HEK293T (cell line): ENCODE measurements around the gene GLIPR2.

Experiments
- CTCF ChIA-PET: fragments of 350-600 bp; formaldehyde crosslinking; extraction: SDS; loops from one replicate; lab custom pipeline; 2021; ENCODE audit warnings: antibody characterized with exemption, inconsistent platforms; lab: Yijun Ruan, JAX
- POLR2A ChIA-PET: fragments of 350-600 bp; formaldehyde crosslinking; extraction: SDS; loops from one replicate; lab custom pipeline; 2020; ENCODE audit warnings: antibody characterized with exemption, inconsistent platforms; lab: Yijun Ruan, JAX
- DNase-seq: peaks from one replicate; pipeline ENCODE4 v3.0.0; 2012; ENCODE audit warnings: mixed read lengths; ENCODE audit errors: extremely low spot score
- ARNT ChIP-seq: fragments of 450-650 bp; IDR thresholded peaks from 2 replicates; pipeline ENCODE4 v1.6.1; 2017; ENCODE audit warnings: mild to moderate bottlenecking
- BHLHE40 ChIP-seq: fragments of 450-650 bp; IDR thresholded peaks from 2 replicates; pipeline ENCODE4 v1.6.1; 2016; ENCODE audit warnings: mild to moderate bottlenecking, moderate library complexity, borderline replicate concordance
- CTBP1 ChIP-seq: fragments of 450-650 bp; IDR thresholded peaks from 2 replicates; pipeline ENCODE4 v1.6.1; 2016; ENCODE audit warnings: borderline replicate concordance
- ELF4 ChIP-seq: fragments of 450-650 bp; IDR thresholded peaks from 2 replicates; pipeline ENCODE4 v1.6.1; 2017; ENCODE audit warnings: antibody characterized with exemption
- FOXA1 ChIP-seq: fragments of 450-650 bp; IDR thresholded peaks from 2 replicates; pipeline ENCODE4 v1.6.1; 2016; ENCODE audit warnings: mild to moderate bottlenecking
- FOXK2 ChIP-seq: fragments of 450-650 bp; IDR thresholded peaks from 2 replicates; pipeline ENCODE4 v1.6.1; 2016; ENCODE audit warnings: mild to moderate bottlenecking
- FOXM1 ChIP-seq: fragments of 450-650 bp; IDR thresholded peaks from 2 replicates; pipeline ENCODE4 v1.6.1; 2017; ENCODE audit warnings: mild to moderate bottlenecking, borderline replicate concordance
- HDGF ChIP-seq: fragments of 450-650 bp; IDR thresholded peaks from 2 replicates; pipeline ENCODE4 v1.6.1; 2017; ENCODE audit warnings: antibody characterized with exemption, borderline replicate concordance
- L3MBTL2 ChIP-seq: fragments of 450-650 bp; conservative IDR thresholded peaks from 2 replicates; pipeline ENCODE4 v1.6.1; 2016; ENCODE audit warnings: mild to moderate bottlenecking
- LEF1 ChIP-seq: fragments of 450-650 bp; IDR thresholded peaks from 2 replicates; pipeline ENCODE4 v1.6.1; 2017; ENCODE audit warnings: mild to moderate bottlenecking, borderline replicate concordance
- NFRKB ChIP-seq: fragments of 450-650 bp; IDR thresholded peaks from 2 replicates; pipeline ENCODE4 v1.6.1; 2016; ENCODE audit warnings: mild to moderate bottlenecking, moderate library complexity
- SP1 ChIP-seq: fragments of 450-650 bp; IDR thresholded peaks from 2 replicates; pipeline ENCODE4 v1.6.1; 2017
- SUZ12 ChIP-seq: fragments of 450-650 bp; IDR thresholded peaks from 2 replicates; pipeline ENCODE4 v1.6.1; 2016; ENCODE audit warnings: mild to moderate bottlenecking
- TARDBP ChIP-seq: fragments of 450-650 bp; IDR thresholded peaks from 2 replicates; pipeline ENCODE4 v1.6.1; 2016
- ZNF384 ChIP-seq: fragments of 450-650 bp; IDR thresholded peaks from 2 replicates; pipeline ENCODE4 v1.6.1; 2016
- TF ChIP-seq, protein P1 (sequence below): fragments of 450-650 bp; IDR thresholded peaks from 2 replicates; pipeline ENCODE4 v1.6.1; 2016

The GLIPR2 gene

DNA sequence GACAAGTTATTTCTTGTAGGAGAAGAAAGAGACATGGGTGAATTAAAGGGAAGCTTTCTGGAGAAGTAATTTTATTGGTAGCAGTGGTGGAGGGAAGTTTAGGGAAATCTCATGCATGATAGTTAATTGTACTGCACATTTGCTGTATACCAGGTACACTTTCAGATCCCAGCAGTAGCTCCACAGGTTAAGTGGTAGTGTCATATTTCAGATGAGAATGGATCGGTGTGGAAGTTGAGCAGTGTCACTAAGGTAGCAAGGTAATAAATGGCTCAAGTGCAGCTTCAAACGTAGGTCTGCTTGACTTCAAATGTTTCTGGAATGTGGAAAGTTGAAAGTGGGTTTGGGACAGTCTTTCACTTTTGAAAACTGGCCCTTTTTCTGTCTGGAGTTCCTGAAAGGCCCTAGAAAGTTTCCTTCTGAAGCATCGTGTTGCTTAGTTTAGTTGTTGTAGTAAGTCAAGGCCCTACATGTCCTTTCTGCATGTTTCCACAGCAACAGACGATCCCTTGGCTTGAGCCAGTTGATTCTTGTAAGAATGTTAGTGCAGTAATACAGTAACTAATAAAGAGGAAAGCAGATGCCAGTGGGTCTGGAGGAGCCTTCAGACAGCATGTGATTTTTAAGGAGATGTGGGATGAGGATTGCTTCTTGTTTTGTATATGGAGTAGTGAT, 57.9 kb downstream of the GLIPR2 start:
- TF ChIP-seq ARNT (no peak), ZNF384 (no peak), SUZ12 (no peak), NFRKB (no peak), HDGF (no peak), SP1 (no peak), FOXA1 (no peak), TARDBP (no peak), ELF4 (no peak), FOXM1 (no peak), FOXK2 (no peak), LEF1 (no peak)
- TF ChIP-seq, protein P1, sequence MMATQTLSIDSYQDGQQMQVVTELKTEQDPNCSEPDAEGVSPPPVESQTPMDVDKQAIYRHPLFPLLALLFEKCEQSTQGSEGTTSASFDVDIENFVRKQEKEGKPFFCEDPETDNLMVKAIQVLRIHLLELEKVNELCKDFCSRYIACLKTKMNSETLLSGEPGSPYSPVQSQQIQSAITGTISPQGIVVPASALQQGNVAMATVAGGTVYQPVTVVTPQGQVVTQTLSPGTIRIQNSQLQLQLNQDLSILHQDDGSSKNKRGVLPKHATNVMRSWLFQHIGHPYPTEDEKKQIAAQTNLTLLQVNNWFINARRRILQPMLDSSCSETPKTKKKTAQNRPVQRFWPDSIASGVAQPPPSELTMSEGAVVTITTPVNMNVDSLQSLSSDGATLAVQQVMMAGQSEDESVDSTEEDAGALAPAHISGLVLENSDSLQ = no peak
- DNase-seq = no peak
- CTCF ChIA-PET = interaction anchor here (0.6 kb wide), 1 partner anchor 13 kb away, joined by 3 read pairs; no protein-coding TSS in a partner anchor
- POLR2A ChIA-PET = no interaction called here

DNA sequence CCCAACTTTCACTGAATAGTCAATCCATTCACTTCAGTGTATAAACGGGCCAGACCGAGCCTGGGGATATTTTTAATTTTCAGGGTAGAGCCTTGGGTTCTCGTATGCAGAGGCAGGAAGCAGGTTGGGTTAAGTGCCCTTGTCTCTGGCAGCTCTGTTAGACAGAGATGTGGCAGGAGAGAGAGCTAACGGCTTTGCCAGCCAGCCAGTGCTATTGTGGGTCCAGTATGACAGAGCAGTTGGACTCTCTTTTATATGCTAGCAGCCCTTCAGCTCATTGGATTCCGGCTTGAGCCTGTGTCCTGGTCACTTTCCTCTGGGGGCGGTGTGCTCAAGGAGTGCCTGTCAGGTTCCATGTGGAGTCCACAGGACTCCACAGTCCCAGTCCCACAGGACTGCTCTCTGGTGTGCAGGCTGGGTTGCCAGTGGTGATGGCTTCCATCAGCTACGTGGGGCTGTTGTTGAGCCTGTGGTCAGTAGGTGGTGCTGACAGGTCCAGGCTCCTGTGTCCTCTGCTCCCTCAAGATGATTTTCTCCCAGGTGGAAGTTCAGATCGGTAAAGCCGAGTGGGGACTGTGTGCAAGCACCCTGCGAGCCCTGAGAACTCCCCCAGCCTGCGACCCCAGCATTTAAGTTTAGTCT, 68.5 kb downstream of the GLIPR2 start:
- no peak for TF ChIP-seq FOXK2
- TF ChIP-seq NFRKB = no peak
- TF ChIP-seq L3MBTL2 = no peak
- no peak for TF ChIP-seq SUZ12
- TF ChIP-seq ZNF384 = no peak
- TF ChIP-seq ARNT = no peak
- TF ChIP-seq ELF4 = no peak
- TF ChIP-seq FOXA1 = no peak
- TF ChIP-seq SP1 = no peak
- TF ChIP-seq LEF1 = no peak
- TF ChIP-seq, protein P1 = no peak
- TF ChIP-seq BHLHE40 = no peak
- no peak for TF ChIP-seq HDGF
- no peak for TF ChIP-seq CTBP1
- no peak for TF ChIP-seq FOXM1
- no peak for TF ChIP-seq TARDBP
- CTCF ChIA-PET = interaction anchor here (0.6 kb wide), 1 partner anchor 122 kb away, joined by 4 read pairs; no protein-coding TSS in a partner anchor
- DNase-seq = peak; percentile 48
- POLR2A ChIA-PET = no interaction called here

DNA sequence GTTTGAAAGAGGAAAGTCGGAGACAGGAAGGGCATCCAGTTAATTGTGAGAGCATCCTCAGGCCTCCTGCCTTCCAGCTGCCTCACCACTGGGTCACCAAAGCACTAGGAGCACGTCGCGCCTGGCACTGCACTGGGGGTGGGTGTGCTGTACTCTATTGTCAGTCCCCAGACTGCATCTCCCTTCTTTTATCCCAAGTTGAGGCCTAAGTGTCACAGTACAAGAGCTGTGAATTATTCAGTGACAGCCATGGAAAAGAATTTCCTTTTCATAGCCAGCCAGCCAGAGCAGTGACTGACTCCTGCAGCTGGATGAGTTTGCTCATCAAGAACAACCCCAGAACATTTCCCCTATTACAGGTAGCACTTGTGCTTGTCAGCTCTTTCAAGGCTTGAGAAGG, 70.5 kb downstream of the GLIPR2 start:
- TF ChIP-seq ELF4 = no peak
- no peak for TF ChIP-seq CTBP1
- no peak for TF ChIP-seq ZNF384
- TF ChIP-seq FOXK2 = no peak
- DNase-seq = no peak
- CTCF ChIA-PET = no interaction called here
- POLR2A ChIA-PET = interaction anchor here (1.5 kb wide), 1 partner anchor 16 kb away, joined by 6 read pairs; the partner anchor contains the start of gene CLTA

DNA sequence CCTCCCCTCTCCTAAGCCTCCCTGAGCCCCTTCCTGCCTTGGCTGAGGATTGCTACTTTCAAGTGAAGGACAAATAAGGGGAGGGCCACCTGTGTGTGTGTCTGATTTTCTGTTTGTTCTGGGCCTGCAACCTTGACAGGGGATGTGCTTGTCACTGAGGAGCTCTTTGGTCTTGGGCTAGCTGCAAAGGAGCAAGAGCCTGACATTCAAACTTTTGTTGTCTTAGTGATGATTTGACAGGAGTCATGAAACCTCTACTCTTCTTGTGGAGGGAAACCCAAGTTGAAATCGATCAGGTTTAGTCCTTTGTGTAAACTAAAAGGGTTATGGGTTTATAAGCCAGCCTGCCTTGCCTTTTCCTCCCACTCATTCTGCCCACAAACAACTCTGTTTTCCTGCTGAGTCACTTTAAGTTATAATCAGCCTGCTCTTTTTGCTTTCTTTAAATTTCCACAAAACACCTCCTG, 71.0 kb downstream of the GLIPR2 start:
- CTCF ChIA-PET = no interaction called here
- POLR2A ChIA-PET = interaction anchor here (1.5 kb wide), 1 partner anchor 17 kb away, joined by 6 read pairs; the partner anchor contains the start of gene CLTA
- DNase-seq = no peak
- TF ChIP-seq FOXA1 = no peak
- no peak for TF ChIP-seq ZNF384
- no peak for TF ChIP-seq SUZ12
- no peak for TF ChIP-seq ARNT

DNA sequence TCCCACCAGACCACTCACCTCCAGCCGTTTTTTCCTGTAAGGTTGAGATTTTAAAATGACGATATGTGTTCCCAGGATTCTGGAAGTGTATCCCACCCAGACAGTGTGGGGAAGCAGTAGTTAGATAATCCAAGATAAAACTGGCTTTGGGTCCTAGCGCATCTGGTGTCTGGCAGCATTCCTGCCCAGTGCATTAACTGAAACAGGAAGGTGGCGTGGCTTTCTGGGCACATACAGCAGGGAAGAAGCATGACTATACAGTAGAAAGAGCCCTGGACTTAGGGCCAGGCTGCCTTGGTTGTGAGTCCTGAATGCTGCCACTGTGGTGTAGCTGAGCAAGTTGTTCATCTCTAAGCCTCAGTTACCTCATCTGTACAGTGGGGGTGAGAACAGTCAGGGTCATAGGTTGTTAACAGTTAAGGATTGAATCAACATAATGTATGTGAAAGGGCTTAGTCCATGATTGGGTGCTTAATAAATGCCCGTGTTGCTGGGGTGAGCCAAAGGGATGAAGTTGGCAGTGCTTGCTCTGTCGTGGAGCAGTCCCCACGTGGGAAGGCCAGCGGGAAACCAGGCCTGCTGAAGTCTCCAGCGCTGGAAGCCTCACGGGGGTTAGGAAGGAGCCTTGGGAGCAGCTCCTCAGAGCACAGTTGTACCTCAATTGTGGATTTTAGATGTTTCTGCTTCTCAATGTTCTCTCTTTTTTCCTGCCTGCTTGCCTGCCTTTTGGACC, 72.2 kb downstream of the GLIPR2 start:
- POLR2A ChIA-PET = interaction anchor here (1.5 kb wide), 1 partner anchor 17 kb away, joined by 4 read pairs; no protein-coding TSS in a partner anchor
- no peak for DNase-seq
- TF ChIP-seq HDGF = no peak
- TF ChIP-seq SP1 = no peak
- TF ChIP-seq TARDBP = no peak
- no peak for TF ChIP-seq CTBP1
- TF ChIP-seq ARNT = no peak
- TF ChIP-seq L3MBTL2 = no peak
- TF ChIP-seq LEF1 = no peak
- no peak for TF ChIP-seq BHLHE40
- TF ChIP-seq NFRKB = no peak
- TF ChIP-seq, protein P1 = no peak
- no peak for TF ChIP-seq FOXM1
- CTCF ChIA-PET = no interaction called here

DNA sequence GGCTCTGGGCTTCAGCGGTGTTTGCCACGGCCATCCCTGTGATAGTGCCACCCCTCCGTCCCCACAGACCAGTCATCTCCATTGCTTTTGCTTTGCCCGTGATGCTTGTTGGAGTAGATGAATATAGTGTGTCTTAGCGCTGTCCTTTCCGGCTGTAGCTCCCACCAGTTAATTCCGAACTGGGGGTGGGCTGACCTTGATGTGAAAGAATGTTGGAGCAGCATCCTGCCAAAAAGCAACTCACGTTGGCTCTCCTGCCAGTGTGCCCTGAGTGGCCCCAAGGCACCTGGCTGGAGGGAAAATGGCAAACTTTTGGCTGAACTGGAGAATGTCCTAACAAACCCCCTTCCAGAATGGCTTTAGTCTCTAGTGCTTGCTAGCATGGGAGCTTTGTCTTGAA, 74.2 kb downstream of the GLIPR2 start:
- no peak for DNase-seq
- CTCF ChIA-PET = no interaction called here
- TF ChIP-seq FOXK2 (no peak), ELF4 (no peak), LEF1 (no peak), ARNT (no peak), SUZ12 (no peak), L3MBTL2 (no peak), TARDBP (no peak), FOXA1 (no peak), NFRKB (no peak), HDGF (no peak), ZNF384 (no peak), CTBP1 (no peak), FOXM1 (no peak), BHLHE40 (no peak), SP1 (no peak)
- TF ChIP-seq, protein P1 = no peak
- POLR2A ChIA-PET = interaction anchor here (1.3 kb wide), 1 partner anchor 11 kb away, joined by 3 read pairs; no protein-coding TSS in a partner anchor
